HepG2 (cell line): ENCODE data around the gene SFXN5. TPM values are rescaled to one million over a fixed set of nuclear protein-coding genes. Genes with fewer than 3 reads are reported as not detected.

ENCODE experiments used
- DPF2 ChIP-seq: sonication (generic); formaldehyde crosslinking; IDR thresholded peaks from 2 replicates; pipeline ENCODE4 v1.4.0; 2020; ENCODE audit warnings: mild to moderate bottlenecking, low read depth, missing genetic modification reagents, borderline replicate concordance
- HDAC2 ChIP-seq: sonication (generic); formaldehyde crosslinking; IDR thresholded peaks from 2 replicates; pipeline ENCODE4 v1.4.0; 2020; ENCODE audit warnings: missing genetic modification reagents
- HDAC6 ChIP-seq: fragments of 200-600 bp; sonication (generic); IDR thresholded peaks from 2 replicates; pipeline ENCODE4 v1.7.0; 2017; ENCODE audit warnings: mild to moderate bottlenecking, antibody characterized with exemption, low read length, low read depth
- HNRNPLL ChIP-seq: fragments of 200-400 bp; formaldehyde crosslinking; IDR thresholded peaks from 2 replicates; pipeline ENCODE4 v1.6.1; 2017; ENCODE audit warnings: mild to moderate bottlenecking, low read depth, low read length; ENCODE audit not compliant: poor library complexity, severe bottlenecking
- PAWR ChIP-seq: sonication (generic); formaldehyde crosslinking; IDR thresholded peaks from 2 replicates; pipeline ENCODE4 v1.4.0; 2020; ENCODE audit warnings: missing genetic modification reagents, mild to moderate bottlenecking, borderline replicate concordance
- RARA ChIP-seq: IDR thresholded peaks from 2 replicates; pipeline ENCODE4 v1.6.1; 2016; ENCODE audit warnings: missing genetic modification reagents, missing compliant biosample characterization
- TAF1 ChIP-seq: sonication (generic); formaldehyde crosslinking; IDR thresholded peaks from 2 replicates; pipeline ENCODE4 v1.4.0; 2020; ENCODE audit warnings: missing genetic modification reagents
- TCF7 ChIP-seq: sonication (generic); IDR thresholded peaks from 2 replicates; pipeline ENCODE4 v1.6.1; 2016; ENCODE audit warnings: antibody characterized with exemption, low read depth
- ZIK1 ChIP-seq: sonication (generic); formaldehyde crosslinking; IDR thresholded peaks from 2 replicates; pipeline ENCODE4 v1.5.0; 2020; ENCODE audit warnings: mild to moderate bottlenecking, low read depth, missing genetic modification reagents, borderline replicate concordance
- ZMAT3 ChIP-seq: sonication (generic); formaldehyde crosslinking; conservative IDR thresholded peaks from 2 replicates; pipeline ENCODE4 v1.7.0; 2021; ENCODE audit warnings: missing genetic modification reagents
- ZNF253 ChIP-seq: sonication (generic); formaldehyde crosslinking; IDR thresholded peaks from 2 replicates; pipeline ENCODE4 v1.8.0; 2022; ENCODE audit warnings: mild to moderate bottlenecking, missing genetic modification reagents, borderline replicate concordance
- ZNF30 ChIP-seq: sonication (generic); formaldehyde crosslinking; IDR thresholded peaks from 2 replicates; pipeline ENCODE4 v1.5.0; 2020; ENCODE audit warnings: mild to moderate bottlenecking, missing genetic modification reagents
- ZNF333 ChIP-seq: sonication (generic); formaldehyde crosslinking; IDR thresholded peaks from 2 replicates; pipeline ENCODE4 v1.4.0; 2020; ENCODE audit warnings: mild to moderate bottlenecking, missing genetic modification reagents, borderline replicate concordance
- ZNF546 ChIP-seq: sonication (generic); formaldehyde crosslinking; conservative IDR thresholded peaks from 2 replicates; pipeline ENCODE4 v1.8.1; 2023; ENCODE audit warnings: mild to moderate bottlenecking, missing genetic modification reagents
- ZNF550 ChIP-seq: sonication (generic); formaldehyde crosslinking; IDR thresholded peaks from 2 replicates; pipeline ENCODE4 v1.4.0; 2020; ENCODE audit warnings: mild to moderate bottlenecking, missing genetic modification reagents, borderline replicate concordance
- ZNF776 ChIP-seq: sonication (generic); formaldehyde crosslinking; IDR thresholded peaks from 2 replicates; pipeline ENCODE4 v1.4.0; 2020; ENCODE audit warnings: mild to moderate bottlenecking, missing genetic modification reagents
- ZNF83 ChIP-seq: sonication (generic); formaldehyde crosslinking; IDR thresholded peaks from 2 replicates; pipeline ENCODE4 v1.4.0; 2020; ENCODE audit warnings: missing genetic modification reagents, mild to moderate bottlenecking, borderline replicate concordance
- polyA plus RNA-seq, 8 experiments: library from polyadenylated mRNA; depleted of rRNA in 3 of 8; stranded (reverse) in 7 of 8; unstranded in 1 of 8; fragments of >200 nt; fragmentation: Illumina TruSeq in 4 of 8; extraction: Trizol in 4 of 8; gene quantifications; 2 replicates each; pipeline versions ENCODE4 v1.2.1 to v1.2.3, GENCODE V29; 2011 to 2016; ENCODE audit warnings: low read depth in 4 of 8, missing spikeins in 1 of 8, mixed read lengths in 1 of 8; ENCODE audit not compliant: insufficient read depth in 1 of 8
- total RNA-seq, 5 experiments: library from RNA; depleted of rRNA; stranded (reverse); fragments of >200 nt; fragmentation: Illumina TruSeq; extraction: Trizol; gene quantifications; 2 replicates each; pipeline ENCODE4 v1.2.3, GENCODE V29; 2016; ENCODE audit warnings: low read depth in 1 of 5
- TF ChIP-seq, protein P1 (sequence below): sonication (generic); formaldehyde crosslinking; IDR thresholded peaks from 2 replicates; pipeline ENCODE4 v1.4.0; 2020; ENCODE audit warnings: mild to moderate bottlenecking, missing genetic modification reagents
- TF ChIP-seq, protein P2 (sequence below): IDR thresholded peaks from 2 replicates; pipeline ENCODE4 v1.6.1; 2016
- TF ChIP-seq, protein P3 (sequence below): IDR thresholded peaks from 2 replicates; pipeline ENCODE4 v1.6.1; 2018; ENCODE audit warnings: missing genetic modification reagents

The SFXN5 gene
- total and polyA plus RNA-seq, 2 of the 13 experiments (the other 11 are each of a cell fraction or from before 2014, with no cell fraction given), result 34.9 to 37.4 TPM

DNA sequence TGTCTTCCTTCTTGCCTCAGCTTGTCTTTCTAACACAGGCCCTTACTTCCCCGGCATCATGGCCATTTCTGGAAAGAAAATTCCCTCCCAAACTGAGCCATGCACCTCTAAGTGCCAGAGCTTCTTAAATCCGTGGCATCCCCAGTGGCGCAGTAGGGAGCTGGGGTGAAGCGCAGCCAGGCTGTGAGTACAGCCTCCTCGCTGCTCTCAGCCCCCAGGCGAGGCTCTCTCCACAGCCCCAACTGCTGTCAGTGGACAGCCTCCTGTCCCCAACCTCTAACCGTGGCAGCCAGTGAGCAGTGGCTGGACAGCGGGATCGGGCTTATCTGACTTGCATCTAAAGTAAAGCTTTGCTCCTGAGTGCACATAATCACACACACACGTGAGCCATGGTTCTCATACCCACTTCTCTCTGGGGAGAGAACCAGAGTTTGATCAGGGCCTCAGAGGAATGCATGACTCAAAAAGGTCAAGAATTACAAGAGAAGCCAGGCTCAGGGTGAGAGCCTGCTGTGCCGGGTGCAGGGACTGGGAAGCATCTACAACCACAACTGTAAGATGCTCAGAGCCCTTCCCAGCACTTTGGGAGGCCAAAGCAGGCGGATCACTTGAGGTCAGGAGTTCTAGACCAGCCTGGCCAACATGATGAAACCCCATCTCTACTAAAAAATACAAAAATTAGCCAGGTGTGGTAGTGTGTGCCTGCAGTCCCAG, 50.7 kb downstream of the SFXN5 start (continued):
- TF ChIP-seq, protein P1, sequence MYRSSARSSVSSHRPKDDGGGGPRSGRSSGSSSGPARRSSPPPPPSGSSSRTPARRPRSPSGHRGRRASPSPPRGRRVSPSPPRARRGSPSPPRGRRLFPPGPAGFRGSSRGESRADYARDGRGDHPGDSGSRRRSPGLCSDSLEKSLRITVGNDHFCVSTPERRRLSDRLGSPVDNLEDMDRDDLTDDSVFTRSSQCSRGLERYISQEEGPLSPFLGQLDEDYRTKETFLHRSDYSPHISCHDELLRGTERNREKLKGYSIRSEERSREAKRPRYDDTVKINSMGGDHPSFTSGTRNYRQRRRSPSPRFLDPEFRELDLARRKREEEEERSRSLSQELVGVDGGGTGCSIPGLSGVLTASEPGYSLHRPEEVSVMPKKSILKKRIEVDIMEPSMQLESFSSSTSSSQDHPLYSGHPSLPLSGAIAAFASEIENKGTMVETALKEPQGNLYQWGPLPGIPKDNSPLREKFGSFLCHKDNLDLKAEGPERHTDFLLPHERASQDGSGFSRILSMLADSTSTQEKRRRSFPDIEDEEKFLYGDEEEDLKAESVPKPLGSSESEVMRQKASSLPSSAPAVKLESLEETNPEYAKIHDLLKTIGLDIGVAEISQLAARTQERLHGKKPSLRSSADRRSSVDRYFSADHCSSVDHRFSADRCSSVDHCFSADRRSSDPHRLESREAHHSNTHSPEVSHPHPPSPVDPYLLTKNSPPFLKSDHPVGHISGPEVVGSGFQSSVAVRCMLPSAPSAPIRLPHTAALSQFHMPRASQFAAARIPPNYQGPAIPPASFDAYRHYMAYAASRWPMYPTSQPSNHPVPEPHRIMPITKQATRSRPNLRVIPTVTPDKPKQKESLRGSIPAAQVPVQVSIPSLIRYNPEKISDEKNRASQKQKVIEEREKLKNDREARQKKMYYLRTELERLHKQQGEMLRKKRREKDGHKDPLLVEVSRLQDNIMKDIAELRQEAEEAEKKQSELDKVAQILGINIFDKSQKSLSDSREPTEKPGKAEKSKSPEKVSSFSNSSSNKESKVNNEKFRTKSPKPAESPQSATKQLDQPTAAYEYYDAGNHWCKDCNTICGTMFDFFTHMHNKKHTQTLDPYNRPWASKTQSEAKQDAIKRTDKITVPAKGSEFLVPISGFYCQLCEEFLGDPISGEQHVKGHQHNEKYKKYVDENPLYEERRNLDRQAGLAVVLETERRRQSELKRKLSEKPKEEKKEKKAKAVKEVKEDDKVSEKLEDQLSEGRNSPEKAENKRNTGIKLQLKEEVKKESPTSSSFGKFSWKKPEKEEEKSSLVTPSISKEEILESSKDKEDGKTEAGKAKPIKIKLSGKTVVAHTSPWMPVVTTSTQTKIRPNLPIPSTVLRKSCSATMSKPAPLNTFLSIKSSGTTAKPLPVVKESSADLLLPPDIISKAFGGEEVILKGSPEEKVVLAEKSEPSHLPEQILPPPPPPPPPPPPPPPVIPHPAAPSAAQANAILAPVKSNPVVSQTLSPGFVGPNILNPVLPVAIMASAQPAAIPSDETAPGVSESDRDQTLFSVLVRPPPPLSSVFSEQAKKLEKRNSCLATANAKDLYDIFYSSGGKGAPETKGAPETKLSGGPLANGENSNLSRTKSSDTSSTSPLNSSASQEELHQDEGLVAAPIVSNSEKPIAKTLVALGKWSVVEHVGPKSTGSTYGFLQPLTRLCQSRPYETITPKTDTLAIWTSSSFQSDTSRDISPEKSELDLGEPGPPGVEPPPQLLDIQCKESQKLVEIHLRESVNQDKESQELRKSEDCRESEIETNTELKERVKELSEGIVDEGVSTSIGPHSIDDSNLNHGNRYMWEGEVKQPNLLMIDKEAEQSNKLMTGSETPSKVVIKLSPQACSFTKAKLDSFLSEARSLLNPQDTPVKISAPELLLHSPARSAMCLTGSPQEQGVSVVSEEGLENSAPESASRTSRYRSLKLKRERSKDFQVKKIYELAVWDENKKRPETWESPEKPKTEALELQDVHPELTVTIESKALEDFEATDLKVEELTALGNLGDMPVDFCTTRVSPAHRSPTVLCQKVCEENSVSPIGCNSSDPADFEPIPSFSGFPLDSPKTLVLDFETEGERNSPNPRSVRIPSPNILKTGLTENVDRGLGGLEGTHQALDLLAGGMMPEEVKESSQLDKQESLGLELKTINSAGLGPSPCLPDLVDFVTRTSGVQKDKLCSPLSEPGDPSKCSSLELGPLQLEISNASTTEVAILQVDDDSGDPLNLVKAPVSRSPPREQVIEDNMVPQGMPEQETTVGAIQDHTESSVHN (CRISPR knock-in tag), result no peak
- TF ChIP-seq HDAC6, result no peak
- TF ChIP-seq ZNF546 (CRISPR knock-in tag), result 0 out of 2 replicates have a peak, but pooled peaks have one; percentile 13
- no peak; the same call in 1 of the 2 replicates for TF ChIP-seq ZNF776 (CRISPR knock-in tag)
- peak; percentile 46; the same call in 1 of the 2 replicates for TF ChIP-seq ZNF333 (CRISPR knock-in tag)
- TF ChIP-seq PAWR (CRISPR knock-in tag), result no peak
- TF ChIP-seq, protein P2, sequence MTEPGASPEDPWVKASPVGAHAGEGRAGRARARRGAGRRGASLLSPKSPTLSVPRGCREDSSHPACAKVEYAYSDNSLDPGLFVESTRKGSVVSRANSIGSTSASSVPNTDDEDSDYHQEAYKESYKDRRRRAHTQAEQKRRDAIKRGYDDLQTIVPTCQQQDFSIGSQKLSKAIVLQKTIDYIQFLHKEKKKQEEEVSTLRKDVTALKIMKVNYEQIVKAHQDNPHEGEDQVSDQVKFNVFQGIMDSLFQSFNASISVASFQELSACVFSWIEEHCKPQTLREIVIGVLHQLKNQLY (CRISPR knock-in tag), result peak; percentile 91
- TF ChIP-seq, protein P3, sequence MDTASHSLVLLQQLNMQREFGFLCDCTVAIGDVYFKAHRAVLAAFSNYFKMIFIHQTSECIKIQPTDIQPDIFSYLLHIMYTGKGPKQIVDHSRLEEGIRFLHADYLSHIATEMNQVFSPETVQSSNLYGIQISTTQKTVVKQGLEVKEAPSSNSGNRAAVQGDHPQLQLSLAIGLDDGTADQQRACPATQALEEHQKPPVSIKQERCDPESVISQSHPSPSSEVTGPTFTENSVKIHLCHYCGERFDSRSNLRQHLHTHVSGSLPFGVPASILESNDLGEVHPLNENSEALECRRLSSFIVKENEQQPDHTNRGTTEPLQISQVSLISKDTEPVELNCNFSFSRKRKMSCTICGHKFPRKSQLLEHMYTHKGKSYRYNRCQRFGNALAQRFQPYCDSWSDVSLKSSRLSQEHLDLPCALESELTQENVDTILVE, result no peak
- peak; percentile 71; the same call in 1 of the 2 replicates for TF ChIP-seq ZNF253 (CRISPR knock-in tag)
- 0 out of 2 replicates have a peak, but pooled peaks have one; percentile 29 for TF ChIP-seq TAF1 (CRISPR knock-in tag)
- peak; percentile 83 for TF ChIP-seq DPF2
- TF ChIP-seq ZIK1 (CRISPR knock-in tag), result no peak
- TF ChIP-seq TCF7, result 0 out of 2 replicates have a peak, but pooled peaks have one; percentile 51
- no peak for TF ChIP-seq ZMAT3 (CRISPR knock-in tag)
- TF ChIP-seq ZNF30 (CRISPR knock-in tag), result no peak
- TF ChIP-seq HDAC2, result peak; percentile 94
- TF ChIP-seq ZNF83, result no peak
- peak; percentile 93 for TF ChIP-seq RARA
- TF ChIP-seq ZNF550, result no peak
- no peak for TF ChIP-seq HNRNPLL
